ENCODE data around the gene CSN3. TPM values are rescaled to one million over a fixed set of nuclear protein-coding genes. Genes with fewer than 3 reads are reported as not detected.

Gene CSN3
- total RNA-seq, 1 experiment from 2014 or later = not detected

- no peak overlapping the region for H2BK5ac ChIP-seq (ENCODE audit: insufficient read length, low read length)
- no peak overlapping the region for H3K18ac ChIP-seq (ENCODE audit: insufficient read length, low read depth, low read length)
- no peak overlapping the region for H2BK12ac ChIP-seq (ENCODE audit: insufficient read length, low read depth, low read length)
- no peak overlapping the region for H4K5ac ChIP-seq (ENCODE audit: insufficient read length, low read depth, low read length)
- no peak for DNase-seq
- no peaks in the 10 kb centered on the region for H3K79me1 ChIP-seq (ENCODE audit: insufficient read depth, low read depth, low read length, poor library complexity, severe bottlenecking)
- no peak overlapping the region for H2AK5ac ChIP-seq (ENCODE audit: insufficient read length, low read length)
- peaks cover 4% of the 10 kb centered on the region; the same call in 1 of the 2 replicates for H3K27me3 Mint-ChIP-seq (ENCODE audit: low read depth)
- H4K91ac ChIP-seq (ENCODE audit: insufficient read length, low read depth, low read length) = no peak overlapping the region
- no peaks in the 10 kb centered on the region for H3K23me2 ChIP-seq (ENCODE audit: insufficient read length, low read depth, low read length, poor library complexity, severe bottlenecking)
- no peak overlapping the region for H3K27ac ChIP-seq (ENCODE audit: insufficient read length, low read depth, low read length)
- TF ChIP-seq CTCF (conservative IDR thresholded peaks at IDR 0.05) = no peak
- H3K27me3 ChIP-seq (ENCODE audit: insufficient read depth, low read length) = no peaks in the 10 kb centered on the region
- H3K4me1 ChIP-seq (ENCODE audit: insufficient read depth, low read length) = no peaks in the 10 kb centered on the region
- no peak overlapping the region for H3K14ac ChIP-seq (ENCODE audit: insufficient read depth, low read length)
- no peak overlapping the region for H2BK15ac ChIP-seq (ENCODE audit: low read depth, low read length)
- no peaks in the 10 kb centered on the region for H3K36me3 Mint-ChIP-seq (ENCODE audit: insufficient read depth in 1 of 3, low read depth in 3 of 3)
- H3K4ac ChIP-seq (ENCODE audit: low read depth, low read length) = no peak overlapping the region
- H3K56ac ChIP-seq (ENCODE audit: insufficient read length, low read depth, low read length) = no peak overlapping the region
- H3K4me3 Mint-ChIP-seq = no peak overlapping the region
- no peaks in the 10 kb centered on the region for H4K20me1 ChIP-seq (ENCODE audit: control insufficient read depth, insufficient read depth, insufficient read length)
- H2BK120ac ChIP-seq (ENCODE audit: low read depth, low read length, poor library complexity, severe bottlenecking) = no peak overlapping the region
- H3K9me3 Mint-ChIP-seq = no peaks in the 10 kb centered on the region
- H3K9me3 ChIP-seq (ENCODE audit: control insufficient read depth, low read depth, low read length) = no peaks in the 10 kb centered on the region
- no peak overlapping the region for H3K27ac Mint-ChIP-seq
- no peaks in the 10 kb centered on the region for H3K79me2 ChIP-seq (ENCODE audit: insufficient read depth, low read length)
- H3K23ac ChIP-seq (ENCODE audit: insufficient read length, low read depth, low read length) = no peak overlapping the region
- no peak overlapping the region for H3T11ph ChIP-seq (ENCODE audit: low read length)
- no peak overlapping the region for H3K4me2 ChIP-seq (ENCODE audit: insufficient read depth, insufficient read length, low read length)
- no peak overlapping the region for H3K9ac ChIP-seq (ENCODE audit: extremely low read depth, insufficient read length, low read length)
- H2AFZ ChIP-seq (ENCODE audit: low read length) = no peak overlapping the region
- no peak overlapping the region for H2BK20ac ChIP-seq (ENCODE audit: low read depth, low read length, poor library complexity, severe bottlenecking)
- no peak overlapping the region for H4K8ac ChIP-seq (replicated peaks; ENCODE audit: insufficient read length, low read depth, low read length)
- no peaks in the 10 kb centered on the region for H3K4me1 Mint-ChIP-seq
- WGBS (ENCODE audit: extremely low coverage, insufficient read length, low lambda C conversion rate) = no CpG with 5 or more reads among the region's 1 CpG
These were observed 46.3 kb downstream of the CSN3 start for GRCh38 chr4:70288651-70289050.
